Parathyroid adenoma (tissue), 2 donors: ENCODE measurements around the gene SORCS3.

ENCODE experiments used
- H2AFZ ChIP-seq: fragments of 300-600 bp; sonication (generic); one replicate; pipeline ENCODE4 v1.7.0; 2017; ENCODE audit warnings: antibody characterized with exemption, mild to moderate bottlenecking
- H3K27ac ChIP-seq: fragments of 300-600 bp; sonication (generic); one replicate; pipeline ENCODE4 v1.7.0; 2017
- H3K27me3 ChIP-seq: fragments of 300-600 bp; sonication (generic); one replicate; pipeline ENCODE4 v1.7.0; 2017; ENCODE audit warnings: low read length; ENCODE audit not compliant: control insufficient read depth, insufficient read depth
- H3K36me3 ChIP-seq: fragments of 300-600 bp; sonication (generic); one replicate; pipeline ENCODE4 v1.7.0; 2017; ENCODE audit warnings: low read length; ENCODE audit not compliant: control insufficient read depth, insufficient read depth
- H3K4me1 ChIP-seq: fragments of 300-600 bp; sonication (generic); one replicate; pipeline ENCODE4 v1.7.0; 2017; ENCODE audit warnings: control low read depth
- H3K4me2 ChIP-seq: fragments of 300-600 bp; sonication (generic); one replicate; pipeline ENCODE4 v1.7.0; 2017; ENCODE audit warnings: low read length
- H3K4me3 ChIP-seq: fragments of 300-600 bp; sonication (generic); one replicate; pipeline ENCODE4 v1.7.0; 2017; ENCODE audit warnings: low read depth, low read length
- H3K79me2 ChIP-seq: fragments of 300-600 bp; sonication (generic); one replicate; pipeline ENCODE4 v1.7.0; 2017; ENCODE audit warnings: control low read depth
- H3K9ac ChIP-seq: fragments of 300-600 bp; sonication (generic); one replicate; pipeline ENCODE4 v1.7.0; 2017; ENCODE audit warnings: mild to moderate bottlenecking
- H3K9me3 ChIP-seq: fragments of 300-600 bp; sonication (generic); one replicate; pipeline ENCODE4 v1.7.0; 2017; ENCODE audit warnings: low read length; ENCODE audit not compliant: control insufficient read depth
- TF ChIP-seq, protein P1 (sequence below): fragments of 300-600 bp; sonication (generic); IDR thresholded peaks from one replicate; pipeline ENCODE4 v1.7.0; 2017; ENCODE audit warnings: antibody characterized with exemption, mild to moderate bottlenecking
- donor health status: primary hyperparathyroidism.

The SORCS3 gene

GRCh38 chr10:104824380-104825006 lies 183.4 kb downstream of the SORCS3 start:
- Histone ChIP-seq H3K4me1 (no peaks in the 10 kb centered on the region), H3K27ac (no peak overlapping the region), H3K4me3 (no peak overlapping the region), H3K9me3 (no peaks in the 10 kb centered on the region), H3K79me2 (no peaks in the 10 kb centered on the region), H3K27me3 (no peaks in the 10 kb centered on the region), H3K9ac (no peak overlapping the region), H2AFZ (no peak overlapping the region), H3K4me2 (no peak overlapping the region), H3K36me3 (no peaks in the 10 kb centered on the region)
- TF ChIP-seq, protein P1, sequence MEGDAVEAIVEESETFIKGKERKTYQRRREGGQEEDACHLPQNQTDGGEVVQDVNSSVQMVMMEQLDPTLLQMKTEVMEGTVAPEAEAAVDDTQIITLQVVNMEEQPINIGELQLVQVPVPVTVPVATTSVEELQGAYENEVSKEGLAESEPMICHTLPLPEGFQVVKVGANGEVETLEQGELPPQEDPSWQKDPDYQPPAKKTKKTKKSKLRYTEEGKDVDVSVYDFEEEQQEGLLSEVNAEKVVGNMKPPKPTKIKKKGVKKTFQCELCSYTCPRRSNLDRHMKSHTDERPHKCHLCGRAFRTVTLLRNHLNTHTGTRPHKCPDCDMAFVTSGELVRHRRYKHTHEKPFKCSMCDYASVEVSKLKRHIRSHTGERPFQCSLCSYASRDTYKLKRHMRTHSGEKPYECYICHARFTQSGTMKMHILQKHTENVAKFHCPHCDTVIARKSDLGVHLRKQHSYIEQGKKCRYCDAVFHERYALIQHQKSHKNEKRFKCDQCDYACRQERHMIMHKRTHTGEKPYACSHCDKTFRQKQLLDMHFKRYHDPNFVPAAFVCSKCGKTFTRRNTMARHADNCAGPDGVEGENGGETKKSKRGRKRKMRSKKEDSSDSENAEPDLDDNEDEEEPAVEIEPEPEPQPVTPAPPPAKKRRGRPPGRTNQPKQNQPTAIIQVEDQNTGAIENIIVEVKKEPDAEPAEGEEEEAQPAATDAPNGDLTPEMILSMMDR: no peak

DNA sequence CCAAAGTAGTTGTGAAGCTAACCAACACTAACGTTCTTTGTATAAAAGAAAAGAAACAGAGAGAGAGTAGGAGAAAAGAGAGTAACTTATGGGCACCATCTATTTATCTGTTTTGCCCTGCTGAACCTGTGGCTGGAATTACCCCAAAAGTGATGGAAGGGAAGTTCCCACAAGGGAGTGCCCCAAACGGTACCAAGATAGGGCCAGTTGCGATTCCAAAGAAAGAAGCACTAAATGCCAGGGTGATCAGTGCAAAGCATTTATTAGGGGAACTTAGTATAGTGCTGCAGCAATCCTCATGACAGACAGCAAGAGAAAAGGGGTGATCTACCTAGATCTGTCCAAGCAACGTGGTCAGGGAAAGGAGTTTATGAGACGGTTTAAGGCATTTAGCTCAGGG lies 190.2 kb downstream of the SORCS3 start:
- Histone ChIP-seq H3K36me3 (no peaks in the 10 kb centered on the region), H3K4me2 (no peak overlapping the region), H3K4me1 (no peaks in the 10 kb centered on the region), H3K79me2 (no peaks in the 10 kb centered on the region), H3K27me3 (no peaks in the 10 kb centered on the region), H2AFZ (no peak overlapping the region), H3K27ac (no peak overlapping the region), H3K4me3 (no peak overlapping the region), H3K9me3 (no peaks in the 10 kb centered on the region), H3K9ac (no peak overlapping the region)
- TF ChIP-seq, protein P1: no peak

- Histone ChIP-seq H3K4me1 (no peaks in the 10 kb centered on the region), H3K4me3 (no peak overlapping the region), H3K9ac (no peak overlapping the region), H3K9me3 (no peaks in the 10 kb centered on the region), H3K4me2 (no peak overlapping the region), H3K79me2 (no peaks in the 10 kb centered on the region), H3K27ac (no peak overlapping the region), H2AFZ (no peak overlapping the region), H3K36me3 (no peaks in the 10 kb centered on the region), H3K27me3 (no peaks in the 10 kb centered on the region)
- TF ChIP-seq, protein P1: no peak
Measured at GRCh38 chr10:104834580-104834979, 193.5 kb downstream of the SORCS3 start.

DNA sequence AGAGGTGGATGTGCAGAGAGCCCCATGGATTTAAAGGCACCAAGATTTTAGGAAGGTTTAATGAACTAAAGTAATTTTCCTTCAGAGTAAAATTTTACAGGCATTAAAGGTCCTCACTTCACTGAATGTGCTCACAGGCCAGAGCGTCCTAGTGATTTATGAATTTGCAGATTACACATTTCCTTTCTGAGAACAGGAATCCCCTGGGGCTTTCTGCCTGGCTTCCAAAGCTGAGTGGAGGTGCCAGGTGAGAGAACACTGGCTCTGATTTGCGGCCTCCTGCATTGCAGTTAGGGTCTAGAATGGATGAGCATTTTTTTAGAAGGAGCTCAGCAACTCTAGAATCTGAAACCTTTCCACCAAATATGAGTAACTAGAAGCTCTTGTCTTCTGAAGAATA lies 194.3 kb downstream of the SORCS3 start:
- TF ChIP-seq, protein P1: no peak
- Histone ChIP-seq H2AFZ (no peak overlapping the region), H3K9ac (no peak overlapping the region), H3K36me3 (no peaks in the 10 kb centered on the region), H3K79me2 (no peaks in the 10 kb centered on the region), H3K4me2 (no peak overlapping the region), H3K27ac (no peak overlapping the region), H3K9me3 (no peaks in the 10 kb centered on the region), H3K27me3 (no peaks in the 10 kb centered on the region), H3K4me1 (no peaks in the 10 kb centered on the region), H3K4me3 (no peak overlapping the region)

DNA sequence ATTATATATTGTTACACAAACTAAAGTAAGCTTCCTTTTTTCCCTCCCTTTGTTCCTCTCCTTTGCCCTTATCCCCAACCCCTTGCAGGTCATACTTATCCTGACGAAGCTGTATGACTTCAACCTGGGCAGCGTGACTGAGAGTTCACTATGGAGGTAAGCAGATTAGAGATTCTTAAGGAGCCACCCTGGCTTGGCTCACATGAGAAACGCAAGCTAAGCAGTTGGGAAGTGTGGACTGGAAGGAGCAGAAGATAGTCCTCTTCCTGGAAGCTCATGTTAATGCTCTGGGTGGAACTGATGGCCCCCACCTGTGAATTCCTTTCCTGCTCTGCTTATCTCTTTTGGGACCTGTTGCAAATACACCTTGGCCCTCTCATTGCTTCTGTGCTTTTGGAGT lies 201.6 kb downstream of the SORCS3 start:
- Histone ChIP-seq H3K79me2 (no peaks in the 10 kb centered on the region), H3K4me3 (no peak overlapping the region), H3K27ac (no peak overlapping the region), H3K4me1 (no peaks in the 10 kb centered on the region), H3K36me3 (no peaks in the 10 kb centered on the region), H3K9ac (no peak overlapping the region), H2AFZ (no peak overlapping the region), H3K9me3 (no peaks in the 10 kb centered on the region), H3K4me2 (no peak overlapping the region), H3K27me3 (no peaks in the 10 kb centered on the region)
- TF ChIP-seq, protein P1: no peak
